ENCODE data around the gene KMT2B. TPM values are rescaled to one million over a fixed set of nuclear protein-coding genes. Genes with fewer than 3 reads are reported as not detected.

Gene KMT2B
- total RNA-seq, 1 donor from 2014 or later: 65.6 TPM

DNA sequence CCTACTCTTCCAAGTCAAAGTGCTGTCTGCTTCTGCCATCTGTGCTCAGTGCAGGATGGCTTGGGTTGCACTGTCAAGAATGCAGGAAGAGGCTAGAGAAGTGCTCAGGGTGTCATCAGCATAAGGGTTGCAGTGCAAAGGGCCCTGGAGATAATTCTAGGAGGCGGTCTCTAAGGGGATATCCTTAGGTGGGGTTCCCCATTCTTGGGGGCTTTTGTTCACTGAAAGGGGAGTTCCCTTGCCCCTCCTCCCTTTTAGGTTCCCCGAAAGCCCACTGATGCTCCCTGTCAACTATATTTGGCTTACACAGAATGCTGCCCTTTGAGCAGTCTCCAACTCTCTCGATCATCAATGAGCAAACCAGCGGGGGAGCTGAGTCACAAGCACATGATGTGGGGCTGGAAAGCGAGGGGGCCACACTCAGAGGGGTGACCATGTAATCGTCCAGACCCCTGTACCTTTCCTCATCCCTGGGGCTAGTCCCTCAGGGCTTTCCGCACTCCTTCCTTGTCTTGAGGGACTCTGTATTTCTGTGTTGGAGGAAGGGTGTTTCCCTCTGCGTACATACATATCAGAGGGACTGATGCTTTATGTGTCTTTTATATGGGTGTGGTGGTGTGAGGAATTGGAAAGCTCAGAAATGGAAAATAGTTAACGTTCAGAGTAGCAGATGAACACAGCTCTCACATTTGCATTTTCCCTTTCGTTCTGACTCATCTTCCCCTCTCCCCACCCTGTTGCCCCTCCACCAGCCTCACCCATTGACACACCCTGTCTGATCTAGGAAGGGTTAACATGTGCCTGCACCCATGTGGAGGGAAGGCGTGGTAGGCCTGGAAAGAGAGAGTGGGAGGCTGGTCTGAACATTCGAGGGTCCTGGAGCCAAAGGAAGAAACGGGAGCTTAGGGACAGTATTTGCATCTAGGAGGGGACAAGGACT, 6.7 kb upstream of the KMT2B start:
- DNase-seq: peak; percentile 53
- no peaks in the 10 kb centered on the region for H3K27me3 Mint-ChIP-seq
- no peaks in the 10 kb centered on the region for H3K36me3 Mint-ChIP-seq (ENCODE audit: low read depth)
- ChIA-PET CTCF (interaction anchor here (5.7 kb wide), 1 partner anchor 15 kb away, joined by 57 read pairs; no protein-coding TSS in a partner anchor), POLR2A (interaction anchor here (0.6 to 7.2 kb wide), 13 partner anchors 10 to 673 kb away, joined by 3 to 238 read pairs (median 5); partner anchors contain the start of genes COX6B1, HAUS5, IGFLR1 and LIN37)
- peak overlapping the region; percentile 96 for H3K27ac Mint-ChIP-seq
- no peaks in the 10 kb centered on the region for H3K9me3 Mint-ChIP-seq
- peak; percentile 56 for ATAC-seq (ENCODE audit: low read depth)
- peaks cover 59% of the 10 kb centered on the region for H3K4me1 Mint-ChIP-seq
- H3K4me3 Mint-ChIP-seq: peak overlapping the region; percentile 62
- intact Hi-C loops (cut with micrococcal nuclease): loop anchor here (1.0 to 10.0 kb wide), 4 partner anchors 9 to 386 kb away; partner anchors contain the start of genes CD22 and FFAR1
- TF ChIP-seq, protein P1, sequence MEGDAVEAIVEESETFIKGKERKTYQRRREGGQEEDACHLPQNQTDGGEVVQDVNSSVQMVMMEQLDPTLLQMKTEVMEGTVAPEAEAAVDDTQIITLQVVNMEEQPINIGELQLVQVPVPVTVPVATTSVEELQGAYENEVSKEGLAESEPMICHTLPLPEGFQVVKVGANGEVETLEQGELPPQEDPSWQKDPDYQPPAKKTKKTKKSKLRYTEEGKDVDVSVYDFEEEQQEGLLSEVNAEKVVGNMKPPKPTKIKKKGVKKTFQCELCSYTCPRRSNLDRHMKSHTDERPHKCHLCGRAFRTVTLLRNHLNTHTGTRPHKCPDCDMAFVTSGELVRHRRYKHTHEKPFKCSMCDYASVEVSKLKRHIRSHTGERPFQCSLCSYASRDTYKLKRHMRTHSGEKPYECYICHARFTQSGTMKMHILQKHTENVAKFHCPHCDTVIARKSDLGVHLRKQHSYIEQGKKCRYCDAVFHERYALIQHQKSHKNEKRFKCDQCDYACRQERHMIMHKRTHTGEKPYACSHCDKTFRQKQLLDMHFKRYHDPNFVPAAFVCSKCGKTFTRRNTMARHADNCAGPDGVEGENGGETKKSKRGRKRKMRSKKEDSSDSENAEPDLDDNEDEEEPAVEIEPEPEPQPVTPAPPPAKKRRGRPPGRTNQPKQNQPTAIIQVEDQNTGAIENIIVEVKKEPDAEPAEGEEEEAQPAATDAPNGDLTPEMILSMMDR (IDR thresholded peaks at IDR 0.05): no peak

DNA sequence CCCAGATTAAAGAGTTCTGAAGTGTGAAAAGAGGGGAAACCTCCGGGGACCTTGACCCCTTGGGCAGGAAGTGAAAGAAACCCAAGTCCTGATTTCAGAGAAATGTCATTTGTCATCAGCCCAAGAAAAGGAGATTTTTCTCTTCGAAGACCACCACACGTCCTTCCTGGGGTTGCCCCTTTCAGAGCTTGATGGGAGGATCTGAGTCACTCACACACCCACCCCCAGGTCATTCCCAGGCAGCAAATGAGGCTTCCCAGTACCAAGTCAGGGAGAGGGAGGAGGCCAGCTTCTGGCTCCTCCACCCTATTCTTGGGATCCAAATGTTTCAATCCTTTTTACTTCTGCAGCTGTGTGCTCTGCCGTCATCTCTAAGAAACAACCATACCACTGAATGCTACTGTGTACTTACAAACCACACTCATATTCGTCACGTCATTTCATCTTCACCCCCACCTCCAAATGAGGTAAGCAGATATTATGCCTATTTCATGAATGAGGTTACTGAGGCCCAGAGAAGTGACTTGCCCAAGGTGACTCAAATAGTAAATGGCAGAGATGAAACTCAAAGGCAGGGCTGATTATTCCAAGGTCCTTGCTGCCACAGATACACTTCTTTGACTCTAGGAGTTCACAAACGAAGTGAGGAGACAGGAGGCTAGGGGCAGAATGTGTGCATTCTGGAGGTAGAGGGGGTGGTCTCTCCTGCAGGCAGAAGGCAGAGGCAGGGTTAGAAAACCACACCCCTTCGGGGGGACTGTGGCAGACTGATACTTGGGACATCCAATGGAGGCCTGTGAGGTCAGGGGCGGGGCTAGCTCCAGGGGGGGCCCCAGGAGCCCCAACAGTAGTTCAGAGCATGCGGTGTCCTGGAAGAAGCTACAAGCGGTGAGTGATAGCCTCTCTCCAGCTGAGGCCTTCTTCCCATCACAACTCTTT, 5.0 kb upstream of the KMT2B start:
- TF ChIP-seq, protein P1 (IDR thresholded peaks at IDR 0.05): no peak
- DNase-seq (peak; percentile 42), ATAC-seq (ENCODE audit: low read depth) (peak; percentile 1)
- Mint-ChIP-seq H3K27ac (peak overlapping the region; percentile 96), H3K4me1 (peaks cover 67% of the 10 kb centered on the region), H3K36me3 (ENCODE audit: low read depth) (peaks cover 7% of the 10 kb centered on the region), H3K9me3 (no peaks in the 10 kb centered on the region), H3K4me3 (peak overlapping the region; percentile 93), H3K27me3 (no peaks in the 10 kb centered on the region)
- CTCF ChIA-PET: interaction anchor here (5.7 kb wide), 1 partner anchor 17 kb away, joined by 57 read pairs; no protein-coding TSS in a partner anchor
- POLR2A ChIA-PET: interaction anchor here (0.5 to 7.2 kb wide), 11 partner anchors 14 to 393 kb away, joined by 4 to 238 read pairs (median 6); partner anchors contain the start of genes COX6B1, IGFLR1, LIN37 and NFKBID
- intact Hi-C loops (cut with micrococcal nuclease): loop anchor here (5.0 to 10.0 kb wide), 2 partner anchors 366 to 388 kb away; partner anchors contain the start of genes CD22 and FFAR1

DNA sequence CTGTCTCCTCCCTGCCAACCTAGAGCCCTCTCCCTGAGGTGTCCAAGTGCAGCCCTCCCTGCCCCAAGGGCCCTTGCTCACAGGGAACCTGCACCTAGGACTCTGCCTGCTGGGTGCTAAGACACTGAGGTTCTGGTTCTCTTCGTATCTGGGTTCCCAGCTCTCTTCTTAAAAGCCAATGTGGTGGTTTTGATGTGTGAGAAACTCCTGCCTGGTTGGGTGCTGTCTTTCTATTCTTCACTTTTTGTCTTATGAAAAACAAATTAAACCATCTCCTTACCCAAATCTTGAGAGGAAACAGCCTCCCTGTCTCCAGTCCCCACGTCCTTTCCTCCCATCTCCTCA, 4.3 kb upstream of the KMT2B start:
- Mint-ChIP-seq H3K27me3 (no peaks in the 10 kb centered on the region), H3K4me1 (peaks cover 68% of the 10 kb centered on the region), H3K4me3 (peak overlapping the region; percentile 93), H3K9me3 (no peaks in the 10 kb centered on the region), H3K27ac (peak overlapping the region; percentile 96), H3K36me3 (ENCODE audit: low read depth) (peaks cover 7% of the 10 kb centered on the region)
- ChIA-PET POLR2A (interaction anchor here (0.6 to 7.2 kb wide), 7 partner anchors 14 to 103 kb away, joined by 5 to 238 read pairs (median 7); partner anchors contain the start of genes COX6B1, IGFLR1, LIN37 and PSENEN), CTCF (interaction anchor here (5.7 kb wide), 1 partner anchor 17 kb away, joined by 57 read pairs; no protein-coding TSS in a partner anchor)
- intact Hi-C loops (cut with micrococcal nuclease): loop anchor here (5.0 to 10.0 kb wide), 2 partner anchors 366 to 389 kb away; partner anchors contain the start of genes CD22 and FFAR1
- ATAC-seq (ENCODE audit: low read depth) (no peak), DNase-seq (no peak)
- TF ChIP-seq, protein P1 (IDR thresholded peaks at IDR 0.05): no peak

DNA sequence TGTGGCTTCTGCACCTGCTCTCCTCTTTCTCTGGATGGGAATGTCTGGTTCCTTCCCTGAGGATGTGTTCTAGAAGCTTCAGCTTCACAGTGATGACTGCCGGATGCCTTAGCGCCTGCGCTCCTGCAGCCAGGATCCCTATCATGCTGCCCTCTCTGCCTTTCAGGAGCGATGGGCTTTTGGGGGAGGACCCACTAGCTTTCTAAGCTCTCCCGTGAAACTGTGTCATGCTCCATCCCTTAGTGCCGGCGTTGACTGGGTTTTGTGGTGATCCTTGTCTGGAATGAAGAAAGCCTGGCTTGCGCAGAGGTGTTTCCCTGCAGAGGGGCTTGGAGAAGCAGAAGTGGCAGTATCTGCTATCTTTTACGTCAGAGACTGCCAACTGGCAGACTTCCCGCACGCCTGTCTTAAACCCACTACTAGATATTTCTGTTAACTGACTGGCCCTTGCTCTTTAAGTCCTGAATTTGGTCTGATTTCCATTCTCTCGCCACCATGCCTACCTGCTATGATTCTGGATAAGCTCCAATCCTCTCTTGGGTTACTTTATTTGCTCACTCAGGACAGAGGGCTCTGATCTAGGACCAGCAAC, 3.8 kb upstream of the KMT2B start:
- Mint-ChIP-seq H3K27me3 (no peaks in the 10 kb centered on the region), H3K9me3 (no peaks in the 10 kb centered on the region), H3K4me3 (peak overlapping the region; percentile 93), H3K27ac (peak overlapping the region; percentile 96), H3K36me3 (ENCODE audit: low read depth) (peaks cover 7% of the 10 kb centered on the region), H3K4me1 (peaks cover 74% of the 10 kb centered on the region)
- intact Hi-C loops (cut with micrococcal nuclease): loop anchor here (5.0 to 10.0 kb wide), 2 partner anchors 367 to 389 kb away; partner anchors contain the start of genes CD22 and FFAR1
- TF ChIP-seq, protein P1 (IDR thresholded peaks at IDR 0.05): no peak
- ChIA-PET CTCF (interaction anchor here (1.4 to 5.7 kb wide), 3 partner anchors 12 to 21 kb away, joined by 5 to 57 read pairs (median 6); no protein-coding TSS in a partner anchor), POLR2A (interaction anchor here (1.7 to 7.2 kb wide), 5 partner anchors 15 to 66 kb away, joined by 5 to 238 read pairs (median 29); partner anchors contain the start of genes COX6B1, IGFLR1, LIN37 and PSENEN)
- ATAC-seq (ENCODE audit: low read depth) (no peak), DNase-seq (no peak)

Measured in activated B cell treated with CpG ODN at 0.5 μM for 24 hours (primary cell).